ENCODE measurements around the gene C6orf47.
"Not testable (repeated sequence)": the region's sequence is repeated elsewhere in the genome, so short reads cannot be mapped to it uniquely, and the experiment has no call there.

The C6orf47 gene

GRCh38 chr6:31660381-31661261, at the start of gene C6orf47:
Gene C6orf47 (minus strand): TSS chr6:31660778. CDS start chr6:31659947, 831 bp downstream.
- Histone ChIP-seq H3K4me3 (ENCODE audit: low read depth in 1 of 2, low read length in 2 of 2) (peak within 1 kb of the TSS; percentile 80 to 100), H3K4me1 (ENCODE audit: insufficient read depth, low read length) (peaks cover 62% of the 10 kb centered on the region), H3K9me3 (ENCODE audit: low read length) (no peaks in the 10 kb centered on the region), H3K9ac (ENCODE audit: low read length) (peak within 1 kb of the TSS; percentile 89), H3K27ac (ENCODE audit: low read depth, low read length) (peak within 1 kb of the TSS; percentile 93), H3K36me3 (ENCODE audit: insufficient read depth, low read length) (peaks cover 29% of the 10 kb centered on the region), H3K27me3 (ENCODE audit: control insufficient read depth in 1 of 2, insufficient read depth in 2 of 2, low read length in 2 of 2) (no peaks in the 10 kb centered on the region)

DNA sequence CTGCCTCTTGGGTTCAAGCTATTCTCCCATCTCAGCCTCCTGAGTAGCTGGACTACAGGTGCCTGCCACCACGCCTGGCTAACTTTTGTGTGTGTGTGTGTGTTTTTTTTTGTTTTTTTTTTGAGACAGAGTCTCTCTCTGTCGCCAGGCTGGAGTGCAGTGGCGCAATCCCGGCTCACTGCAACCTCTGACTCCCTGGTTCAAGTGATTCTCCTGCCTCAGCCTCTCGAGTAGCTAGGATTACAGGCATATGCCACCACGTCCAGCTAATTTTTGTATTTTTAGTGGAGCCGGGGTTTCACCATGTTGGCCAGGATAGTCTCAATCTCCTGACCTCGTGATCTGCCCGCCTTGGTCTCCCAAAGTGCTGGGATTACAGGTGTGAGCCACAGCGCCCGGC, 48.6 kb upstream of the C6orf47 start:
- not testable (repeated sequence) for H3K27ac ChIP-seq (ENCODE audit: low read depth, low read length); H3K27me3 ChIP-seq (ENCODE audit: control insufficient read depth in 1 of 2, insufficient read depth in 2 of 2, low read length in 2 of 2); H3K9me3 ChIP-seq (ENCODE audit: low read length); H3K4me1 ChIP-seq (ENCODE audit: insufficient read depth, low read length); H3K9ac ChIP-seq (ENCODE audit: low read length); H3K36me3 ChIP-seq (ENCODE audit: insufficient read depth, low read length); H3K4me3 ChIP-seq (ENCODE audit: low read depth in 1 of 2, low read length in 2 of 2)

DNA sequence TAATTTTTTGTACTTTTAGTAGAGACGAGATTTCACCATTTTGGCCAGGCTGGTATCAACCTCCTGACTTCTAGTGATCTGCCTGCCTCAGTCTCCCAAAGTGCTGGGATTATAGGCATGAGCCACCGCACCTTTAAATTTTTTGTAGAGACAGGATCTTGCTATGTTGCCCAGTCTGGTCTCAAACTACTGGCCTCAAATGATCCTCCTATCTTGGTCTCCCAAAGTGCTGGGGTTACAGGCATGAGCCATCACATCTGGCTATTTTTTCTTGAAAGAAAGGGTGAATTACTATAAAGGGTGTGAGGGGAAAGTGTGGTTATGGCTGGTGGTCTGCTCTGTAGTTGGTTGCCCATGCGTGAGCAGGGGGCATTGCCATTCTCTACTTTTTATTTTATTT, 47.6 kb upstream of the C6orf47 start:
- Histone ChIP-seq H3K27me3 (ENCODE audit: control insufficient read depth in 1 of 2, insufficient read depth in 2 of 2, low read length in 2 of 2) (no peaks in the 10 kb centered on the region), H3K4me1 (ENCODE audit: insufficient read depth, low read length) (peaks cover 6% of the 10 kb centered on the region), H3K27ac (ENCODE audit: low read depth, low read length) (no peak overlapping the region), H3K9ac (ENCODE audit: low read length) (no peak overlapping the region), H3K9me3 (ENCODE audit: low read length) (no peaks in the 10 kb centered on the region), H3K36me3 (ENCODE audit: insufficient read depth, low read length) (no peaks in the 10 kb centered on the region), H3K4me3 (ENCODE audit: low read depth in 1 of 2, low read length in 2 of 2) (no peak overlapping the region)

DNA sequence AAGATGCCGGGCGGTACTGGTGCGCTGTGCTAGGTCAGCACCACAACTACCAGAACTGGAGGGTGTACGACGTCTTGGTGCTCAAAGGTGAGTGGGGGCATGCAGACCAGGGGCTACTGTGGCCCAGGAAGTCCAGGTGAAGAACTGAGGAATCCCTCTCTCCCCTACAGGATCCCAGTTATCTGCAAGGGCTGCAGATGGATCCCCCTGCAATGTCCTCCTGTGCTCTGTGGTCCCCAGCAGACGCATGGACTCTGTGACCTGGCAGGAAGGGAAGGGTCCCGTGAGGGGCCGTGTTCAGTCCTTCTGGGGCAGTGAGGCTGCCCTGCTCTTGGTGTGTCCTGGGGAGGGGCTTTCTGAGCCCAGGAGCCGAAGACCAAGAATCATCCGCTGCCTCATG, 47.1 kb upstream of the C6orf47 start:
- Histone ChIP-seq H3K4me3 (ENCODE audit: low read depth in 1 of 2, low read length in 2 of 2) (no peak overlapping the region), H3K4me1 (ENCODE audit: insufficient read depth, low read length) (peaks cover 6% of the 10 kb centered on the region), H3K36me3 (ENCODE audit: insufficient read depth, low read length) (no peaks in the 10 kb centered on the region), H3K9me3 (ENCODE audit: low read length) (no peaks in the 10 kb centered on the region), H3K27ac (ENCODE audit: low read depth, low read length) (no peak overlapping the region), H3K27me3 (ENCODE audit: control insufficient read depth in 1 of 2, insufficient read depth in 2 of 2, low read length in 2 of 2) (no peaks in the 10 kb centered on the region), H3K9ac (ENCODE audit: low read length) (no peak overlapping the region)

- no peaks in the 10 kb centered on the region for H3K27me3 ChIP-seq (ENCODE audit: control insufficient read depth in 1 of 2, insufficient read depth in 2 of 2, low read length in 2 of 2)
- H3K9me3 ChIP-seq (ENCODE audit: low read length): no peaks in the 10 kb centered on the region
- H3K27ac ChIP-seq (ENCODE audit: low read depth, low read length): no peak within 1 kb of the TSS
- H3K4me3 ChIP-seq (ENCODE audit: low read depth in 1 of 2, low read length in 2 of 2): no peak within 1 kb of the TSS
- peaks cover 13% of the 10 kb centered on the region for H3K4me1 ChIP-seq (ENCODE audit: insufficient read depth, low read length)
- H3K9ac ChIP-seq (ENCODE audit: low read length): no peak within 1 kb of the TSS
- no peaks in the 10 kb centered on the region for H3K36me3 ChIP-seq (ENCODE audit: insufficient read depth, low read length)
These were observed 46.0 kb upstream of the C6orf47 start, which contains the start of gene LY6G6F for GRCh38 chr6:31706599-31706998. Gene LY6G6F (plus strand): TSS chr6:31706866. CDS start chr6:31706907, 41 bp downstream.

GRCh38 chr6:31705931-31706330, 45.4 kb upstream of the C6orf47 start:
- Histone ChIP-seq H3K36me3 (ENCODE audit: insufficient read depth, low read length) (no peaks in the 10 kb centered on the region), H3K4me1 (ENCODE audit: insufficient read depth, low read length) (peaks cover 20% of the 10 kb centered on the region), H3K9me3 (ENCODE audit: low read length) (no peaks in the 10 kb centered on the region), H3K27me3 (ENCODE audit: control insufficient read depth in 1 of 2, insufficient read depth in 2 of 2, low read length in 2 of 2) (no peaks in the 10 kb centered on the region), H3K27ac (ENCODE audit: low read depth, low read length) (no peak overlapping the region), H3K4me3 (ENCODE audit: low read depth in 1 of 2, low read length in 2 of 2) (no peak overlapping the region), H3K9ac (ENCODE audit: low read length) (no peak overlapping the region)

GRCh38 chr6:31702819-31703716, 42.5 kb upstream of the C6orf47 start, which contains the start of gene ABHD16A:
Gene ABHD16A (minus strand): TSS chr6:31703324. CDS start chr6:31703281, 43 bp downstream.
- H3K4me3 ChIP-seq (ENCODE audit: low read depth in 1 of 2, low read length in 2 of 2): peak within 1 kb of the TSS; percentile 66 to 97
- H3K27me3 ChIP-seq (ENCODE audit: control insufficient read depth in 1 of 2, insufficient read depth in 2 of 2, low read length in 2 of 2): no peaks in the 10 kb centered on the region
- H3K9me3 ChIP-seq (ENCODE audit: low read length): no peaks in the 10 kb centered on the region
- H3K4me1 ChIP-seq (ENCODE audit: insufficient read depth, low read length): peaks cover 24% of the 10 kb centered on the region
- H3K9ac ChIP-seq (ENCODE audit: low read length): peak within 1 kb of the TSS; percentile 99
- no peaks in the 10 kb centered on the region for H3K36me3 ChIP-seq (ENCODE audit: insufficient read depth, low read length)
- H3K27ac ChIP-seq (ENCODE audit: low read depth, low read length): peak within 1 kb of the TSS; percentile 95

- Histone ChIP-seq H3K27me3 (ENCODE audit: control insufficient read depth in 1 of 2, insufficient read depth in 2 of 2, low read length in 2 of 2) (no peaks in the 10 kb centered on the region), H3K4me3 (ENCODE audit: low read depth in 1 of 2, low read length in 2 of 2) (peak overlapping the region; percentile 66 to 97), H3K4me1 (ENCODE audit: insufficient read depth, low read length) (peaks cover 24% of the 10 kb centered on the region), H3K36me3 (ENCODE audit: insufficient read depth, low read length) (no peaks in the 10 kb centered on the region), H3K27ac (ENCODE audit: low read depth, low read length) (peak overlapping the region; percentile 95), H3K9ac (ENCODE audit: low read length) (peak overlapping the region; percentile 99), H3K9me3 (ENCODE audit: low read length) (no peaks in the 10 kb centered on the region)
These were observed 41.8 kb upstream of the C6orf47 start for GRCh38 chr6:31702405-31702818.

GRCh38 chr6:31701666-31702404, 41.3 kb upstream of the C6orf47 start:
- peak overlapping the region; percentile 99 for H3K9ac ChIP-seq (ENCODE audit: low read length)
- H3K36me3 ChIP-seq (ENCODE audit: insufficient read depth, low read length): peaks cover 2% of the 10 kb centered on the region
- no peaks in the 10 kb centered on the region for H3K9me3 ChIP-seq (ENCODE audit: low read length)
- H3K4me3 ChIP-seq (ENCODE audit: low read depth in 1 of 2, low read length in 2 of 2): peak overlapping the region; percentile 66 to 97
- peak overlapping the region; percentile 95 for H3K27ac ChIP-seq (ENCODE audit: low read depth, low read length)
- peaks cover 24% of the 10 kb centered on the region for H3K4me1 ChIP-seq (ENCODE audit: insufficient read depth, low read length)
- H3K27me3 ChIP-seq (ENCODE audit: control insufficient read depth in 1 of 2, insufficient read depth in 2 of 2, low read length in 2 of 2): no peaks in the 10 kb centered on the region

- Histone ChIP-seq H3K27ac (ENCODE audit: low read depth, low read length) (no peak overlapping the region), H3K4me3 (ENCODE audit: low read depth in 1 of 2, low read length in 2 of 2) (peak overlapping the region in 1 of 2 donors; percentile 97), H3K36me3 (ENCODE audit: insufficient read depth, low read length) (peaks cover 11% of the 10 kb centered on the region)
These were observed 40.3 kb upstream of the C6orf47 start for GRCh38 chr6:31700740-31701401.

More at GRCh38 chr6:31700740-31701401, 40.3 kb upstream of the C6orf47 start:
- Histone ChIP-seq H3K27me3 (ENCODE audit: control insufficient read depth in 1 of 2, insufficient read depth in 2 of 2, low read length in 2 of 2) (no peaks in the 10 kb centered on the region), H3K9me3 (ENCODE audit: low read length) (no peaks in the 10 kb centered on the region), H3K9ac (ENCODE audit: low read length) (peak overlapping the region; percentile 99), H3K4me1 (ENCODE audit: insufficient read depth, low read length) (peaks cover 24% of the 10 kb centered on the region)

Data from muscle layer of colon (tissue), 2 donors.